Measurements from ENCODE around the gene SKOR1.

The SKOR1 gene

DNA sequence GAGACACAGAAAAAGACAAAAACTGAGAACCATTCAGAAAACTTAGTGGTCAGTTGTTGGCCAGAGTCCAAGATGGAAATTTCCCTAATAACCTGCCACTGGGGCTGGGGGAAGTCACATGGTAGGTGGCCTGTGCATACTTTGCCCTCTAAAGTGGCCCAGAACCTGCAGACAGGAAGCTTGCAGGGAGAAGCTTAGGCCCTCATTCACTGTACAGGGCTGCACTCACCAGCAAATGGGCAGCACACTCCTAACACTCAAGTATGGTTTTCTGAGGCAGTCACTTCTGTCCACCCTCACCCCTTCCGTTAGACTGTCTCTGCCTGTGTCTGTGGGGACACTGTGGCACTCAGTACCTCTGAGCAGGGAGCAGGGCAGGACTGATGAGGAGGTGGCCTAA is 29.0 kb downstream of the SKOR1 start:
- DNase-seq, result no peak

DNA sequence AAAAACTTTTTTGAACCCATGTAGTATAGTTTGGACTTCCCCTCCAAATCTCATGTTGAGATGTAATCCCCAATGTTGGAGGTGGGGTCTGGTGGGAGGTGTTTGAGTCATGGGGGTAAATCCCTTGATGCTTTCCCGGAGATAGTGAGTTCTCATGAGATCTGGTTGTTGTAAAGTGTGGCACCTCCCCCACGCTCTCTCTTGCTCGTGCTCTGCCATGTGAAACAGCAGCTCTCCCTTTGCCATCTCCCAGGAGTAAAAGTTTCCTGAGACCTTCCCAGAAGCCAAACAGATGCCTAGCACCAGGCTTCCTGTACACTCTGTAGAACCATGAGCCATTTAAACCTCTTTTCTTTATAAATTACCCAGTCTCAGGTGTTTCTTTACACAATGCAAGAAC is 30.5 kb downstream of the SKOR1 start:
- no peak for DNase-seq

DNA sequence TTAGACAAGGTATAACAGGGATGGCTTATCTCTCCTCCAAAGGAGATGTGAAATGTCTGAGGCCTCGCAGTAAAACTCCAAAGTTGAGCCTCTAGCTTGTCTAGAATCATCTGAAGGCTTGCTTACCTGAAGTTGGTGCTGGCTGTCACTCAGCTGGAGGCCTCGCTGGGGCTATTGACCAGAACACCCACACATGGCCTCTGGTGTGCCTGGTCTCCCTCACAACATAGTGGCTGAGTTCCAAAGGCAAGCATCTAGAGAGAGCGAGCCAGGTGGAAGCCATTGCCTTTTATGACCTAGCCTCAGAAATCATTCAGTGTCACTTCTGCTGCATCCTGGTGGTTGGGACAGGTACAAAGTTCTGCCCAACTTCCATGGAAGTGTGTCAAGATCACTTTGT is 31.9 kb downstream of the SKOR1 start:
- no peak for DNase-seq

DNA sequence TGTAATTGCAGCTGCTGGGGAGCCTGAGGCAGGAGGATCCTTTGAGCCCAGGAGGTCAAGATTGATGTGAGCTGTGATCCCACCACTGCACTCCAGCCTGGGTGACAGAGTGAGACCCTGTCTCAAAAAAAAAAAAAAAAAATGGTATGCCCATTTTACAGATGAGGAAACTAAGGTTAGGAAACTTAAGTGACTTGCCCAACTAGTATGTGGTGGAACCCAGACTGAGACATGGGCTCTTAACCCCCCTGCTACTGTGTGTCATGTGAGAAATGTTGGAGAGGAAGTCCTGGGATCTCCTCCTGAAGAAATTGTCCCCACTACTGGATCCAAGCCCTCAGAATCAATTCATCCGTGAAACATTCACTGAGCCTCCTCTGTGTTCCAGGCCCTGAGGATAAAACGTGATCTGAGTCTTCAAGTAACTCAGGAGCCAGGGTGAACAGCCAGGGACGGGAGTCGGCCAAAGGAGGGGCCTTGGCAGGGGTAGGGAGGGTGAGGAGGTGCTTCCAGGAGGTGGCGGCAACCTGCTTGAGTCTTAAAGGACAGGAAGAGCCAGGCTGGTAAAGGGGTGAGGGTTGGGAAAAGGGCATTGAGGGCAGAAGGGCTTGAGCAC is 34.1 kb downstream of the SKOR1 start:
- DNase-seq, result no peak

DNA sequence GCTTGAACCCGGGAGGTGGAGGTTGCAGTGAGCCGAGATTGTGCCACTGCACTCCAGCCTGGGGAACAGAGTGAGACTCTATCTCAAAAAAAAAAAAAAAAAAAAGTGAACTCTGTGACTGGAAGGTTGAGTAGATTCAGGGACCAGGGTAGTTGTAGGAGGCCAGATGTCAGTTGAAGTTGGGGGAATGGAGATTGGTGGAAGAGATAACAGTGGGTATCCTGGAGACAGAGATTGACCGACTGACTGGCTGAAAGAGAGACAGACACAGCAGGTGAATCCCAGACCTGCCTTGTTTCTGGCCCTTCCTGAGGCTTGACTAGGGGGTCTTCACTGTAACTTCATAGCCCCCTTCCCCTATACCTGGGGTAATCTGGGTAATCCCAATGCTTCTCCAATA is 36.7 kb downstream of the SKOR1 start:
- no peak for DNase-seq

DNA sequence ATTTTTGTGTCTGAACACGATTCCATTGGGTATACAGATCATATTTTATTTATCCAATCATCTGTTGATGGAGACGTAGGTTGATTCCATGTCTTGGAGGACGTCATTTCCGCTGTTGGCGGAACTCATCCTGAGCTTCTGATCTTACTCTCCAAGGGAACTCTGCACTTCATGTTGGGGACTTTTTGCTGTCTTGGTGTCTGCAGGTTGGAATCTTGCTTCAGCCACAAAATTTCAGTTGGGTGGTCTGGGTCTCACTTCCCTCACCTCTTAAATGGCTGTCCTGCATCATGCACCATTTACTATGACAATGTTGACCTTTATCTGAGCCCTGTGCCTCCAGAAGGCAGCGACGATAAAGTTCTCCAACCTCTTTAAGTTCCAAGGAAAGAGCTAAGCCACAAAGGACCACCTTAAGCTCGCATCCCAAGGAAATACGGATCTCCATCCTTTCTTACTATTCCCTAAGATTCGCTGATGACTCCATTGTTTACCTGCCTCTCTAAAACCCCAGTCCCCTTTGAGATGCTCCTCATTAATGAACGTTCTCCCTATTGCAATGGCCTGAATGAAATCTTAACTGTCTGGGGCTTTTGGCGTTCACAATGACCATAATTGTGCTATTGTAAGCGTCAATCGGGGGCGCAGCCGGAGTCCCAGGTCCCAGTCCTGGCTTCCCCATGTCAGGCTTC is 37.6 kb downstream of the SKOR1 start:
- DNase-seq, result no peak

DNA sequence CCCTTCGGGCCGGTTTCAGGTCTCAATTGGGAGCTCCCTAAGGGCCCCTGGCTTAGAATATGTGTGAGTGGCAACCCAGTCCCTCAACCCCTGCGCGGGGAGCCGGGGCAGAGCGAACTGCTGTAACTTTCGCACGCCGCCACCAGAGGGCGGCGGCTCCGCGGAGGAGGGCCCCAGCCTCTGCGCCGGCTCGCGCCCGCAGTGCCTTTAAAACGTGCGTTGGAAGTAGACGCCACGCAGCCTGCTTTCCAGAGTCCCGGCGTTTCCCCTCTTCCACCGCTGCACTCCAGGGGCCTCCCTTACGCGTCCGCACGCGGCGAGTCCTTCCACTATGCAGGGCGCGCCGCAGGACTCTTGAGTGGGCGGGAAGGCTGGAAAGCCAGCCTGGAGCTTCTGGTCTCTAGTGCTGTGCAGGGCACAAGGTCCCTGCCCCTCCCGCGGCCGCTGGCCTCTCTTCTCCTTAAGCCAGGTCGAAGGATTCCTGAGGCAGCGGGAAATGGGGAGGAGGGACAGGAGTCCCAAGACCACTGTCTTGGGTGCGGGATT is 38.2 kb downstream of the SKOR1 start:
- DNase-seq, result peak; percentile 42

DNA sequence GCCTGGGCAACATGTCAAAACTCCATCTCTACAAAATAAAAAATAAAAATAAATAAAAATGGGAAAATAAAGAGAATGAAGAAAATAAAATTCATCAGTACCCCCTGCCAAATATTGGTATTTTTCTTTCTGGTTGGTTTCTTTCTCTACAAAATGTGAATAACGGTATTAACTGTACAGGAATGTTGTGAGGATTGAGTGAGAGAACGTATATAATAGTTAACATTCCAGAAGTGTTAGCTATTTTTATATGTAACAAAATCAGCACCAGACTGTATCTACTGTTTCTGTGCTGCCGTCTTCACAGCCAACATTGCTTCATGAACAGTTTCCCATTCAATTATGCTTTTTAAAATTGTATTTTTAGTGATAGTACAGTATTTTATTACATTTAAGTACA is 40.0 kb downstream of the SKOR1 start:
- no peak for DNase-seq

DNA sequence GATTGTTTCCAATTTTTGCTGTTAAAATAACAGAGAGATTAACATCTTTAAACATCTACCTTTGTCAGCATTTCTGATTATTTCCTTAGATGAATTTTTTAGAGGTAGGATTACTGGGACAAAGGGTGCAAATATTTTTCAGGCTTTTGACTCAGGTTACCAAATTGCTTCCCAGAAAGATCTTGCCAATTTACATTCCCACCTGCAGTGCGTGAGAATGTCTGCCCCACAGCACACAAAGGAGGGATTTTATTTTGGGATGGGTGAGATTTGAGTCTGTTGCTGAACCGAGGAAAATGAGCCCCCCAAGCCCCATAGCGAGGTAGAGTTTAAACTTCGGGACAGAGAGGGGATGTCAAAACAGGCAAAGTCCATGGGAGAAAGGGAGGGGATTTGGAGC is 40.5 kb downstream of the SKOR1 start:
- DNase-seq, result no peak

DNA sequence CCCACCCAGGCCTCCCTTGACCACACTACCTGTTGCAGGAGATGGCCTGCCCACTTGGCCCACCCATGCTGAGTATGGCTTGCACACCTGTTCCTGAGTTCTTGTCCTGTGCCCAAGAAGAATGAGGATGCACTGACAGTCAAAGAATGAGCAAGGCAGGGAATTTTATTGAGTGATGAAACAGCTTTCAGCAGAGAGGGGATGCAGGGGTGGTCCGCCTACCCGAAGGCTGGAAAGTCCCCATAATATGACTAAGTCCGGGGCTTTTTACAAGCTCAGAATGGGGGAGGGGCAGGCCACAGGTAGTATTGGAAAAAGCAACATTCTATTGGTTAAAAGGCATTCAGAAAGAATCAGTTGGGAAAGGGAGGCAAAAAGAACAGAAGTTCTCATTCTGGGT is 44.4 kb downstream of the SKOR1 start:
- no peak for DNase-seq

DNA sequence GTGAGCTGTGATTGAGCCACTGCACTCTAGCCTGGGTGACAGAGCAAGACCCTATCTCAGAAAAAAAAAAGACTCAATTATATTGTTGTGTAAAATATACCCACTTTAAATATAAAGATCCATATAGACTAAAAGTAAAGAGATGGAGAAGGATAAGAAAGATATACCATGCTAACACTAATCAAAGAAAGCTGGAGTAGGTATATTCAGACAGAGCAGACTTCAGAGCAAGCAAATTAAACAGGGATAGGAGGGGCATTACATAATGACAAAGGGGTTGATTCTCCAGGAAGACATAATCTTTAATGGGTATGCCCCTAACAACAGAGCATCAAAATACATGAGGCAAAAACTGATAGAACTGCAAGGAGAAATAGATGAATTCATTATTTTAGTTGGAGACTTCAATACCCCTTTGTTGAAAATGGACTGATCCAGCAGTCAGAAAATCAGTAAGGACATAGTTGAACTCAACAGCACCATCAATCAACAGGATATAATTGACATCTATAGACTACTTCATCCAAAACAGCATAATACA is 45.6 kb downstream of the SKOR1 start:
- DNase-seq, result no peak

DNA sequence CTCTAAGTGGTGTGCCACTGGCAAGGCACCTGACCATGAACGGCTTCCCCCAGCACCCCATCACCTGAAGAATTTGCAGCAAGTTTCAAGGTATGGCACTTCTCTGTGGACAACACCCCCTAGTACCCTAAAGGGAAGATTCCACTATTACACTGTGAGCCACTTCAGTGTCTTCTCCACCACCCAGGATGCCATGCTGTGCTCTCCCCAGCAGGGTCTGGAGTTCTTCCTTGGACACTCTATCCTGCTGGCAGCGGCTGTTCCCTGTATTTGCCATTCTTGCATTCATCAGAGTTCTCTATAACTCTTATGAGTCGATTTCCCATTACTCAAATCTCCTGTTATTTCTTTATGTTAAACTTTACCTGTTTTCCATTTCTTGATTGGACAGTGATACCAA is 48.5 kb downstream of the SKOR1 start:
- DNase-seq, result no peak

DNA sequence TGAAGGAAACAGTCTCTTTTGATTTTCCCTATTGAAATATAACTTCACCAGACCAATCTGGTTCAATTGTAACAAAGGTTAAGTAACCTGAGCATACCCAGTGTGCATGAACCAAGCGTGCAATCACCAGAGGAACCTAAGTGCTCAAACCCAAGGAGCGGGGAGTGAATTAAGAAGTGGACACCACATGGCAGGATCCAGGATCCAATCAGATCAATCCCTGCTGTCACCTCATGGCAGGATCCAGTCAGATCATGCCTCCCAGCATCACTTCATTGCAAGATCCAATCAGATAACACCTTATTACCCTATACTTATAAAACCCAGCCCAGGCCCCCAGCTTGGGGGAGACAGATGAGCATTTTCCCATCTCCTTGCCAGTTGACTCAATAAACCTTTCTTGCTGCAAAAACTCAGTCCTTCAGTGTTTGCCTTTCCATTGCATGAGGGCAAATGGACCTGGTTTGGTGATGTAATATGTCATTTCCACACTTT is 53.5 kb downstream of the SKOR1 start:
- no peak for DNase-seq

DNA sequence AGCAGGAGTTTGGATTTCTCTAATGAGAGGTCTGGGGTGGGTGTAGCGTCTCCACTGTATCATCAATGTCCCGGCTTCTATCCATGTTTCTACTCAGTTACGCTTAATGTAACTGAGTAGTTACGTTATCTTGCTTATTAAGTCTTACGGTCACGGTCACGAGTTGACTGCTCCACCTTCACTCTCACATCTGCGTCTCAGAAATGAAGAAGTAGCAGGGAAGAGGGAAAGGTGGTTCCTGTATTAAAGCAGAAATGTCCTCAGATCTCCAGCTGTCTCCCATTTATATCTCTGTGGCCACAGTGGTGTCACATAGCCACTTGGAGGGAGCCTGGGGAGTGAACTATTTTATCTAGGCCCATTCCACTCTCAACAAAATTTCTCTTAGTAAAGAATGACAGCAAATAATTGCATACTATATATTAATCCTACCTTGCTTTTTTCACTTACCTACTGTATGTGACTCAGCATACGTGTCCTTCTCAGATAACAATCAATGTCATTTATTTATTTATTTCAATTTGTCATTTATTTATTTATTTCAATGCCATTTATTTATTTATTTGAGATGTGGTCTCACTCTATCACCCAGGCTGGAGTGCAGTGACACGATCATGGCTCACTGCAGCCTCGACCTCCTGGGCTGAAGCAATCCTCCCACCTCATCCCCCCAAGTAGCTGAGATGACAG is 54.3 kb downstream of the SKOR1 start:
- no peak for DNase-seq

DNA sequence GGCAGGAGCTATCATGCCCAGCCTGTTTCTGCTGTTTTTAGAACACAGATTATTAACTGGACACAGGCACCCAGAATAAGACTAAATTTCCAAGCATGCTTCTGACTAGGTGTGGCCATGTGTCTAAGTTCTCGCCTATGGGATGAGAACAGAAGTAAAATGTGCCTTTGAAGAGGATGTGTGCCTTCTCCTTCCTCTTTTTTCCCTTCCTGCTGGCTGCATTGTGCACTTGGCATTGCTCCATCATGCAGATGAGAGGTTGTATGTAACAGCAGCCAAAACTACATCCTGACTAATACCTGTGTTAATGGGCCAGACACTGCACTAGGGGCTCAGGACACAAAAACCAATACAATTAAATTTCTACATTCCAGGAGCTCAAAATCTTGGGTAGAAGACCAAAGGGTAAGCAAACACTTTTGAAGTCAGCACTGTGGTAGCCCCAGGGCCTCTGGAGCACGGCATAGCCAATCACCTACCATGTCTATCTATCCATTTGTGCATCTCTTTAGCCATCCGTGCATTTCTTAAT is 55.4 kb downstream of the SKOR1 start:
- DNase-seq, result no peak

DNA sequence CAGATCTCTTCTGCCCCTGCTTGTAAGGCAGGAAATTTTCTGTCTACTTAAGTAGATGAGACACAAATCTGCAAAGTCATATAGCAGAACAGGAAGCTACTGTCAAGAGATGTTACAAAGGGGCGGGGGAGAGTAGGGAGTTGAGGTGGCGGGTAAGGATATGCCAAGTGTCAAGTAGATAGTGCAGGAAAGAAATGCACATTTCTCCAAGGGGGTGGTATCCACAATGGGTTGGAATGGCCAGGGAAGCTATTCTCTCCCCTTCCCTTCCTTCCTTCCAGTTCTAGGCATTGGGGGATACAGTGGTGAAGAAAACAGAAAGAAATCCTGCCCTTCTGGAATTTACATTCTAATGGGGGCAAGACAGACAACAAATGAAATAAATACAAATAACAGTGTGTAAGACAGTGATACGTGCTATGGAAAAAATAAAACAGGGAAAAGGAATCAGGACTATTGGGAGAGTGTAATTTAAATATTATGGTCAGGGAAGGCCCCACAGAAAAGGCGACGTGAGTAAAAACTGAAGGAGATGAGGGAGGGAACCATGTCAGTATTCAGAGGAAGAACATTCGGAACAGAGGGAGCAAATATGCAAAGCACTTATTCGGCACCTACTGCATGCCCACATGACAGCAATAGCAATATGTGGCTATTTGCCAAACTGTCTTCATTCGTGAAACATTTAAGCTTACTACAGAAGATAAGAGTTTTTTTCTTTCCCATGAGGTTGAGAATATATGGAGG is 57.4 kb downstream of the SKOR1 start:
- DNase-seq, result no peak

DNA sequence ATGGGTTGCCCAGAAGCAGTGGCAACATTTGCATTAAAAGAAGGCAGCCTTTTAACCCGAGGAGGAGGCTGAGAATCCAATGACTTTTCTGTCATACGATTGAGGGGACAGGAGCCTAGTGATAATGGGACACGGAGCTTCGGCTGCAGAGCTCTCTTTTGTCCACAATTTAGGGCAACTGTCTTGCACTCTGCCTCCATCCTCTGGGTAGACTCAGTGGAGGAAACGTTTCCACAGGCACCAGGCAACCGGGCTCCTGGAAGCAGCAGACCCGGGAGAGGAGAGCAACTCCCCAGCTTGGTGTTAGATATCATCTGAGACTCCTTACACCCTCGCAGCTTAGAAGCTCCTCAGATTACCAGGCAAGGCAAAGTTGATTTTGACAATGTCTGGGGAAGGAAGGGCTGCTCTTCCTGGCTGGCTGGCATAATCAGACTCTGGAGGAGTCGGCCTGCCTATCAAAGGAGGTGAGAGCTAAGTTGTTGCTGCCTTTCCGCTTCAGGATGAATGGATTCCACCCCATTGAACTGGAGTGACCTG is 58.0 kb downstream of the SKOR1 start:
- DNase-seq, result no peak

DNA sequence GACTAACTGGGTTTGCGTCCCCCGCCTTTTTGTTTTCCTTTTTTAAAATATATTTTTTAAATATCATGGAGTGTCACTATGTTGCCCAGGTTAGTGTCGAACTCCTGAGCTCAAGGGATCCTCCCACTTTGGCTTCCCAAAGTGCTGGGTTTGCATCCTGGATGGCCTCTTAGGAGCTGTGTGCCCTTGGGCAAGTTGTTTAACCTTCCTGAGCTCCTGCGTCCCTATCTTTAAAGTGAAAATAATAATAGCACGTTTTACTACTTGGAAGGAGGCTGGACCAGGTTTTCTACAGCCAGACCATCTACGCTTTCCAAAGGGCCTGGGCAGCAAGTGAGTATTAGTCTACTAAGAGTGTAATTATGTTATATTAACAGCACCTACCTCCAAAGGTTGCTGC is 58.7 kb downstream of the SKOR1 start:
- no peak for DNase-seq

All from NCI-H1694 treated with DMSO at 0.1 percent for 48 hours (cell line).